B cell (primary cell): ENCODE results near the gene PDE4B. TPM values are rescaled to one million over a fixed set of nuclear protein-coding genes. Genes with fewer than 3 reads are reported as not detected.

ENCODE experiments used
- ATAC-seq: fragments of 200-7000 bp; cut with Tn5 transposase; one replicate; pipeline ENCODE4 v1.10.0; 2021; ENCODE audit warnings: low read depth, mild to moderate bottlenecking, moderate number of reproducible peaks, moderate library complexity
- CTCF ChIA-PET: fragments of 350-600 bp; sonication (Branson Sonifier 250); formaldehyde crosslinking; loops from one replicate; lab custom pipeline; 2021; ENCODE audit warnings: antibody characterized with exemption, inconsistent platforms; lab: Charles Lee
- POLR2A ChIA-PET: fragments of 350-600 bp; sonication (Branson Sonifier 250); formaldehyde crosslinking; loops from one replicate; lab custom pipeline; 2021; ENCODE audit warnings: antibody characterized with exemption; lab: Charles Lee
- DNase-seq: peaks from one replicate; pipeline ENCODE4 v3.0.0; 2013
- H2AFZ ChIP-seq: 2 replicates; pipeline ENCODE4 v1.6.1; 2012; ENCODE audit warnings: mild to moderate bottlenecking, low read depth, low read length; ENCODE audit not compliant: insufficient read depth, poor library complexity, severe bottlenecking
- H3K27ac ChIP-seq, 2 donors: 1 replicate in 1 of 2; 2 replicates in 1 of 2; pipeline ENCODE4 v1.5.1; 2012 to 2013; ENCODE audit warnings: low read length in 2 of 2, mild to moderate bottlenecking in 2 of 2, moderate library complexity in 1 of 2
- H3K27me3 ChIP-seq, 4 experiments: fragments of 200-600 bp in 1 of 4; sonication (generic) in 1 of 4; replicated peaks in 1 of 4; 1 replicate in 2 of 4; 2 replicates in 2 of 4; pipeline versions ENCODE4 v1.6.1 to v1.7.0; 2013 to 2016; ENCODE audit warnings: low read length in 3 of 4, mild to moderate bottlenecking in 2 of 4, mixed read lengths in 1 of 4, moderate library complexity in 1 of 4; ENCODE audit not compliant: insufficient read depth in 4 of 4, control insufficient read depth in 3 of 4; ENCODE audit errors: control extremely low read depth in 1 of 4
- H3K36me3 ChIP-seq, 2 experiments: replicated peaks in 1 of 2; 1 replicate in 1 of 2; 2 replicates in 1 of 2; pipeline versions ENCODE4 v1.6.1 to v1.7.1; 2013; ENCODE audit warnings: low read length in 1 of 2; ENCODE audit not compliant: insufficient read depth in 2 of 2, control insufficient read depth in 1 of 2; ENCODE audit errors: control extremely low read depth in 1 of 2, extremely low read depth in 1 of 2
- H3K4me1 ChIP-seq, 2 donors: fragments of 200-600 bp in 1 of 2; sonication (generic) in 1 of 2; 1 replicate in 1 of 2; 2 replicates in 1 of 2; pipeline versions ENCODE4 v1.5.1 to v1.6.1; 2013 to 2017; ENCODE audit warnings: low read length in 2 of 2; ENCODE audit not compliant: control insufficient read depth in 2 of 2, insufficient read depth in 2 of 2
- H3K4me2 ChIP-seq: replicated peaks from 2 replicates; pipeline ENCODE3; 2012; ENCODE audit warnings: mild to moderate bottlenecking, low read depth, low read length; ENCODE audit not compliant: poor library complexity, severe bottlenecking
- H3K4me3 ChIP-seq, 5 experiments: fragments of 200-600 bp in 1 of 5; sonication (generic) in 1 of 5; 1 replicate in 3 of 5; 2 replicates in 2 of 5; pipeline versions ENCODE4 v1.5.1 to v1.7.0; 2011 to 2016; ENCODE audit warnings: low read length in 4 of 5, mild to moderate bottlenecking in 4 of 5, low read depth in 2 of 5, control low read depth in 1 of 5, moderate library complexity in 1 of 5; ENCODE audit not compliant: insufficient read depth in 1 of 5; ENCODE audit errors: control extremely low read depth in 1 of 5, extremely low read depth in 1 of 5
- H3K79me2 ChIP-seq: fragments of 200-600 bp; sonication (generic); one replicate; pipeline ENCODE4 v1.6.0; 2016; ENCODE audit warnings: low read length; ENCODE audit not compliant: control insufficient read depth, insufficient read depth
- H3K9ac ChIP-seq: fragments of 200-600 bp; sonication (generic); 2 replicates; pipeline ENCODE4 v1.6.1; 2017; ENCODE audit warnings: mild to moderate bottlenecking, low read length, moderate library complexity
- H3K9me3 ChIP-seq, 3 donors: one replicate each; pipeline versions ENCODE4 v1.6.1 to v1.7.1; 2013; ENCODE audit warnings: low read length in 2 of 3; ENCODE audit not compliant: control insufficient read depth in 2 of 3, insufficient read depth in 1 of 3; ENCODE audit errors: control extremely low read depth in 1 of 3
- H4K20me1 ChIP-seq: 2 replicates; pipeline ENCODE4 v1.6.0; 2012; ENCODE audit warnings: mild to moderate bottlenecking, low read length; ENCODE audit not compliant: insufficient read depth, control insufficient read depth, poor library complexity, severe bottlenecking
- H3K27ac Mint-ChIP-seq: one replicate; pipeline ENCODE4 v1.8.0; 2021; ENCODE audit warnings: mixed read lengths
- H3K27me3 Mint-ChIP-seq: one replicate; pipeline ENCODE4 v1.8.0; 2021; ENCODE audit warnings: mixed read lengths
- H3K4me1 Mint-ChIP-seq: one replicate; pipeline ENCODE4 v1.8.0; 2021; ENCODE audit warnings: mixed read lengths
- H3K4me3 Mint-ChIP-seq: one replicate; pipeline ENCODE4 v1.8.0; 2021; ENCODE audit warnings: mixed read lengths
- H3K9me3 Mint-ChIP-seq: one replicate; pipeline ENCODE4 v1.8.0; 2022; ENCODE audit warnings: mixed read lengths; ENCODE audit not compliant: insufficient read depth
- CTCF ChIP-seq: fragments of 200-600 bp; IDR thresholded peaks from one replicate; pipeline ENCODE4 v1.8.0; 2022; ENCODE audit warnings: antibody characterized with exemption, mild to moderate bottlenecking
- EZH2 ChIP-seq: IDR thresholded peaks from 2 replicates; pipeline ENCODE4 v1.6.1; 2012; ENCODE audit warnings: borderline replicate concordance, low read depth, mild to moderate bottlenecking, moderate library complexity, low read length; ENCODE audit not compliant: insufficient read depth, poor library complexity, severe bottlenecking
- WGBS: methylation state at CpG from one replicate; pipeline ENCODE4 v1.1.5; 2013; ENCODE audit warnings: missing lambda C conversion rate; ENCODE audit not compliant: insufficient coverage; 5-methylcytosine and 5-hydroxymethylcytosine counted together
- intact Hi-C: fragments of 100-400 bp; cut with micrococcal nuclease; formaldehyde crosslinking; loops from one replicate; pipeline ENCODE4 v1.10.0; 2022
- polyA plus RNA-seq: library from polyadenylated mRNA; depleted of rRNA; stranded (reverse); fragments of >200 nt; gene quantifications from 2 replicates; pipeline ENCODE4 v1.2.3, GENCODE V29; 2012
- total RNA-seq, 2 donors: library from RNA; stranded (reverse); fragments of 120-200 nt in 1 of 2; gene quantifications; 1 replicate in 1 of 2; 2 replicates in 1 of 2; pipeline versions ENCODE4 v1.2.3 to v1.2.4, GENCODE V29; 2013 to 2022

PDE4B gene
- total and polyA plus RNA-seq, 2 donors (not counting 1 experiment from before 2014, with no cell fraction given) = 63.7 to 242 TPM

DNA sequence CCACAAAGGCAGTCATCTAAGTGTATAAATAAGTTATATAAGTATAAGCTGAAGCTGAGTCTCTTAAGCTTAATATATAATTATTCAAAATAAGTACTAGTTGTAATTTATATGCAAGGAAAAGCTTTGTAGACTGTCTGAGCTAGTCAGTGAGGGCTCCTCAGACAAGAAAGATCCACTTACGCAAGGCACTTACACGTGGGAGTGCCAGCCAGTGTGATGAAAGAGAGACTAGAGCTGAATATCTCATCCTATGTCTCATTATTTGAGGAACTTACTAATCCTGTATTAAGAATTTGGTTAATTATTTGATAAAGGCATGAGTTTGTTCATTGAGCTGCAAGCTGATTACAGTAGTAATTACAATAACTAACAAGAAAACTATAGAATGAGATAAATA lies 146.9 kb downstream of the PDE4B start:
- Histone ChIP-seq H3K36me3 (no peaks in the 10 kb centered on the region), H3K4me1 (no peaks in the 10 kb centered on the region), H3K9me3 (peaks cover 0 to 2% (median 0%) of the 10 kb centered on the region in 3 donors), H3K4me2 (no peak overlapping the region), H4K20me1 (no peaks in the 10 kb centered on the region), H3K4me3 (no peak overlapping the region), H3K9ac (no peak overlapping the region), H3K27me3 (no peaks in the 10 kb centered on the region), H3K27ac (no peak overlapping the region), H2AFZ (no peak overlapping the region), H3K79me2 (no peaks in the 10 kb centered on the region)
- ChIA-PET CTCF (no interaction called here), POLR2A (no interaction called here)
- Mint-ChIP-seq H3K9me3 (peaks cover 2% of the 10 kb centered on the region), H3K27me3 (no peaks in the 10 kb centered on the region), H3K27ac (no peak overlapping the region), H3K4me3 (no peak overlapping the region), H3K4me1 (no peaks in the 10 kb centered on the region)
- ATAC-seq (no peak), DNase-seq (no peak)
- no peak for TF ChIP-seq EZH2
- TF ChIP-seq CTCF = no peak
- WGBS = no CpG with 5 or more reads among the region's 2 CpGs
- intact Hi-C loops = no loop called here

DNA sequence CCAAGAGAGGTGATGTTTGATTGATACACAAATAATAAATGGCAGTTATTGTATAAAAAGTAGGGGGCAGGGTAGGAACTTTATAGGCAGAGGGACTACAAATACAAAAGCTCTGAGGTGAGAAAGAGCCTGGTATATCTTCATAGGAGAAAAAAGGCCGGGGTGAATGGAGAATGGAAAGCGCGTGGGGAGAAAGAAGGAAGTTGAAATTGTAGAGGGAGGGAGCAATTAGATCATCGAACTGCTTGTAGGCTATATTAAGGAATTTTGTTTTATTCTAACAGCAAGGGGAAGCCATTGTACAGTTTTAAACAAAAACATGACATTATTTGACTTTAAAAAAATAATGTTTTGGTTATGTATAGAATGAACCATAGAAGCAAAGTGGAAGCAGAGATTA lies 147.4 kb downstream of the PDE4B start:
- Histone ChIP-seq H4K20me1 (no peaks in the 10 kb centered on the region), H3K27ac (no peak overlapping the region), H3K9me3 (peaks cover 0 to 2% (median 0%) of the 10 kb centered on the region in 3 donors), H2AFZ (no peak overlapping the region), H3K4me3 (no peak overlapping the region), H3K9ac (no peak overlapping the region), H3K79me2 (no peaks in the 10 kb centered on the region), H3K4me2 (no peak overlapping the region), H3K27me3 (no peaks in the 10 kb centered on the region), H3K36me3 (no peaks in the 10 kb centered on the region), H3K4me1 (no peaks in the 10 kb centered on the region)
- WGBS = 96% methylated on average over 3 of the region's 4 CpGs
- intact Hi-C loops = no loop called here
- Mint-ChIP-seq H3K4me1 (no peaks in the 10 kb centered on the region), H3K4me3 (no peak overlapping the region), H3K27me3 (no peaks in the 10 kb centered on the region), H3K27ac (no peak overlapping the region), H3K9me3 (peaks cover 2% of the 10 kb centered on the region)
- no peak for DNase-seq
- POLR2A ChIA-PET = no interaction called here
- ATAC-seq = no peak
- no peak for TF ChIP-seq CTCF
- TF ChIP-seq EZH2 = no peak
- CTCF ChIA-PET = no interaction called here
